Ectodermal cell (in vitro differentiated cells): ENCODE results near the gene ALOXE3.

Source experiments
- H3K27ac ChIP-seq: 2 replicates; pipeline ENCODE4 v1.7.0; 2013; ENCODE audit warnings: mild to moderate bottlenecking, low read depth, low read length; ENCODE audit not compliant: insufficient read depth, poor library complexity, severe bottlenecking
- H3K27me3 ChIP-seq: 2 replicates; pipeline ENCODE4 v1.7.0; 2013; ENCODE audit warnings: mild to moderate bottlenecking, low read length; ENCODE audit not compliant: insufficient read depth, control insufficient read depth, poor library complexity, severe bottlenecking
- H3K36me3 ChIP-seq: one replicate; pipeline ENCODE4 v1.7.0; 2013; ENCODE audit warnings: low read length; ENCODE audit not compliant: control insufficient read depth, insufficient read depth
- H3K4me1 ChIP-seq: one replicate; pipeline ENCODE4 v1.7.0; 2013; ENCODE audit warnings: low read length; ENCODE audit not compliant: control insufficient read depth, insufficient read depth
- H3K4me3 ChIP-seq: 2 replicates; pipeline ENCODE4 v1.7.0; 2013; ENCODE audit warnings: low read depth, low read length, control low read depth; ENCODE audit not compliant: insufficient read depth
- H3K9me3 ChIP-seq: 2 replicates; pipeline ENCODE4 v1.7.0; 2013; ENCODE audit warnings: mild to moderate bottlenecking, low read length, moderate library complexity; ENCODE audit not compliant: control insufficient read depth
- WGBS, 2 experiments: methylation state at CpG; one replicate each; pipeline ENCODE4 v1.1.7; 2013; ENCODE audit warnings: missing lambda C conversion rate in 2 of 2; 5-methylcytosine and 5-hydroxymethylcytosine counted together

Gene ALOXE3

DNA sequence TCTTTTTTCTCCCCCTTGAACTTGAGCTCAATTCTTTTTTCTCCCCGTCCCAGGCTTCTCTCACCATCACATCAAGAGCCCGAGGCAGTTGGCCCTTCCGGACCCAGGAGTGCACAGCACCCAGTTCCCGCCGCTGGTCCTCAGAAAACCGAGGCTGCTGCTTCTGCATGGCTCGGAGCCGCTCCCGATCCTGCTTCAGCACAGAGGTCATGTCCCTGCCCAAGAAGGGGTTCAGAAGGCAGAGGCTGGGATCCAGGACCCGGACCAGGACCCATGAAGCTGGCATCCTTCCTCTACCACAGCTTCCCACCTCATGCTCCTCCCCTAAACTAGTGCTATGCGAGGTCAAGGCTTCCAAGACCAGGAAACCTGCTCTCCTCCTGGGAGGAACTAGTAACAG is 23.4 kb upstream of the ALOXE3 start:
- peaks cover 14% of the 10 kb centered on the region for H3K36me3 ChIP-seq
- no peaks in the 10 kb centered on the region for H3K9me3 ChIP-seq
- no peak overlapping the region for H3K4me3 ChIP-seq
- H3K27me3 ChIP-seq = peaks cover 14% of the 10 kb centered on the region
- H3K27ac ChIP-seq = no peak overlapping the region
- WGBS, 2 experiments = 94% methylated on average over 11 of the region's 11 CpGs
- H3K4me1 ChIP-seq = peaks cover 4% of the 10 kb centered on the region

- H3K4me3 ChIP-seq = no peak overlapping the region
- peaks cover 4% of the 10 kb centered on the region for H3K4me1 ChIP-seq
- peaks cover 14% of the 10 kb centered on the region for H3K27me3 ChIP-seq
- H3K36me3 ChIP-seq = peaks cover 7% of the 10 kb centered on the region
- H3K27ac ChIP-seq = no peak overlapping the region
- H3K9me3 ChIP-seq = no peaks in the 10 kb centered on the region
- 94 to 96% methylated on average over 7 of the region's 7 CpGs for WGBS, 2 experiments
Observed at GRCh38 chr17:8141045-8141444, 22.7 kb upstream of the ALOXE3 start.

- H3K27ac ChIP-seq = no peak overlapping the region
- H3K4me3 ChIP-seq = no peak overlapping the region
- 91 to 93% methylated on average over 16 to 18 of the region's 18 CpGs for WGBS, 2 experiments
- peaks cover 4% of the 10 kb centered on the region for H3K4me1 ChIP-seq
- peaks cover under 1% of the 10 kb centered on the region for H3K36me3 ChIP-seq
- H3K27me3 ChIP-seq = peaks cover 14% of the 10 kb centered on the region
- H3K9me3 ChIP-seq = no peaks in the 10 kb centered on the region
Observed at GRCh38 chr17:8140065-8141029, 22.0 kb upstream of the ALOXE3 start.

GRCh38 chr17:8138672-8139371 is 20.5 kb upstream of the ALOXE3 start:
- H3K27me3 ChIP-seq = peaks cover 14% of the 10 kb centered on the region
- H3K27ac ChIP-seq = peak overlapping the region; percentile 93
- H3K9me3 ChIP-seq = no peaks in the 10 kb centered on the region
- 0% methylated on average over 46 of the region's 46 CpGs for WGBS, 2 experiments
- H3K4me1 ChIP-seq = peaks cover 4% of the 10 kb centered on the region
- peak overlapping the region; percentile 76 for H3K4me3 ChIP-seq
- no peaks in the 10 kb centered on the region for H3K36me3 ChIP-seq

GRCh38 chr17:8138374-8138671 is 20.0 kb upstream of the ALOXE3 start:
- peaks cover 14% of the 10 kb centered on the region for H3K27me3 ChIP-seq
- H3K4me3 ChIP-seq = peak overlapping the region; percentile 76
- WGBS, 2 experiments = 2 to 5% methylated on average over 7 of the region's 7 CpGs
- H3K36me3 ChIP-seq = no peaks in the 10 kb centered on the region
- H3K9me3 ChIP-seq = no peaks in the 10 kb centered on the region
- H3K27ac ChIP-seq = no peak overlapping the region
- H3K4me1 ChIP-seq = peaks cover 7% of the 10 kb centered on the region

DNA sequence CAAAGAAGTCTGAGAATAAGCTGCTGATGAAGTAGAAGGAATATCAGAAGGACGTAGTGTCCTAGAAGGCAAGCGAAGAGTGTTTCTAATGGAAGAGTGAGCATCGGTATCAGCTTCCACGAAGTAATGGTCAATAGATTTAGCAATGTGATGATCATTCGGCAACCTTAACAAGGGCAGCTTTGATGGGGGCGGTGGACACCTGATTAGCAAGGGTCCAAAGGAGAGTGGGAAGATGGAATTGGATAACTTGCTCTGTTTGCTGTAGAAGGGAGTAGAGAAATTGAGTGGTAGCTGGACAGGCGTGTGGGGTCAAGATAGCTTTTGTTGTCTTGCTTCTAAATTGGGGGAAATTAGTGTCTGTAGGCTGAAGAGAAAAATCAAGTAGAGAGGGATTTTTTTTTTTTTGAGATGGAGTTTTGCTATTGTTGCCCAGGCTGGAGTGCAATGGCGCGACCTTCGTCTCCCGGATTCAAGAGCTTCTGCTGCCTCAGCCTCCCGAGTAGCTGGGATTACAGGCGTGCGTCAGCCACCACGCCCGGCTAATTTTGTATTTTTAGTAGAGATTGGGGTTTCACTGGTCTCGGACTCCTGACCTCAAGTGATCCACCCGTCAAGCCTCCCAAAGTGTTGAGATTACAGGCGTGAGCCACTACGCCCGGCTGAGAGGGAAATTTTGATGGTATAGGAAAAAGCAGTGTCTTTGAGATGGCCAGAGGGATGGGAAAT is 19.5 kb upstream of the ALOXE3 start:
- Histone ChIP-seq H3K27ac (no peak overlapping the region), H3K36me3 (no peaks in the 10 kb centered on the region), H3K4me3 (peak overlapping the region; percentile 76), H3K27me3 (peaks cover 14% of the 10 kb centered on the region), H3K9me3 (no peaks in the 10 kb centered on the region), H3K4me1 (peaks cover 7% of the 10 kb centered on the region)
- 30 to 31% methylated on average over 21 of the region's 21 CpGs for WGBS, 2 experiments

- no peak overlapping the region for H3K27ac ChIP-seq
- no peaks in the 10 kb centered on the region for H3K9me3 ChIP-seq
- WGBS, 2 experiments = 87 to 90% methylated on average over 4 of the region's 4 CpGs
- H3K4me1 ChIP-seq = peaks cover 7% of the 10 kb centered on the region
- H3K4me3 ChIP-seq = no peak overlapping the region
- no peaks in the 10 kb centered on the region for H3K36me3 ChIP-seq
- peaks cover 28% of the 10 kb centered on the region for H3K27me3 ChIP-seq
Observed at GRCh38 chr17:8133941-8134340, 15.6 kb upstream of the ALOXE3 start.

DNA sequence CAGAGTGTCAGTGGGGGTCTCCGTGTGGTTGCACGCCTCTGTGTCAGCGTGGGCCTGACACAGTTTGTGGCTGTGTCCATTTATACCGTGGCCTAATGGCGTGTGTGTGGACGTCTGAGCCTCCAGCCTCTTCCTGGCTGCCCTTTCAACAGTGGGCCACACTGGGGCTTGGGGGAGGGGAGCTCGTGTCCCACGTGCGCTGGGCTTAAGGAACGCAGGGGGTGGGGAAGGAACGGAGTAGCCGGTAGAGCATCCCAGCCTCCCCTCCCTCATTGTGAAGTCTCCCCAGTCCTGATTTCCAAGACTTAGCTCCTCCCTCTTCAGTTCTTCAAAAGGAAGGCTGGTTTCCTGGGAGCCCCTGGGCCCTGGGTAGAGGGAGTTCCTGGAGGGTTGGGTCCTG is 15.1 kb upstream of the ALOXE3 start:
- Histone ChIP-seq H3K27me3 (peaks cover 34% of the 10 kb centered on the region), H3K27ac (no peak overlapping the region), H3K36me3 (no peaks in the 10 kb centered on the region), H3K4me3 (no peak overlapping the region), H3K9me3 (no peaks in the 10 kb centered on the region), H3K4me1 (peaks cover 7% of the 10 kb centered on the region)
- 39 to 40% methylated on average over 12 of the region's 12 CpGs for WGBS, 2 experiments

- 81 to 91% methylated on average over 3 of the region's 3 CpGs for WGBS, 2 experiments
- Histone ChIP-seq H3K9me3 (no peaks in the 10 kb centered on the region), H3K27ac (no peak overlapping the region), H3K4me3 (no peak overlapping the region), H3K36me3 (no peaks in the 10 kb centered on the region), H3K4me1 (peaks cover 3% of the 10 kb centered on the region), H3K27me3 (peaks cover 35% of the 10 kb centered on the region)
Observed at GRCh38 chr17:8131844-8132441, 13.6 kb upstream of the ALOXE3 start.
